Measurements from ENCODE around the gene ELOF1. TPM values are rescaled to one million over a fixed set of nuclear protein-coding genes. Genes with fewer than 3 reads are reported as not detected.

Gene ELOF1
- total and polyA plus RNA-seq, 2 donors (not counting 3 experiments of a cell fraction or from before 2014, with no cell fraction given): 49.9 to 80.2 TPM

GRCh38 chr19:11598746-11599145 lies 39.7 kb upstream of the ELOF1 start:
- peaks cover 53% of the 10 kb centered on the region for H3K79me2 ChIP-seq (ENCODE audit: control insufficient read depth, insufficient read depth, low read length)
- no peak for DNase-seq (ENCODE audit: low read depth, low spot score)
- peak overlapping the region; percentile 76 for H3K4me2 ChIP-seq (ENCODE audit: insufficient read depth, low read length)
- no peak overlapping the region for H3K9ac ChIP-seq (replicated peaks; ENCODE audit: extremely low read depth, insufficient read depth, low read length)
- H4K20me1 ChIP-seq (replicated peaks; ENCODE audit: control insufficient read depth, extremely low read depth, insufficient read depth, low read length): no peaks in the 10 kb centered on the region
- no peaks in the 10 kb centered on the region for H3K36me3 ChIP-seq (ENCODE audit: control insufficient read depth in 2 of 2, extremely low read depth in 1 of 2, insufficient read depth in 2 of 2, low read length in 2 of 2)
- no peaks in the 10 kb centered on the region for H3K9me3 ChIP-seq (replicated peaks; ENCODE audit: control insufficient read depth, insufficient read depth, low read length)
- H3K27me3 ChIP-seq (ENCODE audit: control insufficient read depth in 2 of 2, insufficient read depth in 2 of 2, low read length in 2 of 2): no peaks in the 10 kb centered on the region
- no peak overlapping the region for H3K27ac ChIP-seq (ENCODE audit: insufficient read depth, low read depth, low read length)
- TF ChIP-seq GATA2 (IDR thresholded peaks at IDR 0.05; ENCODE audit: insufficient read depth, insufficient read length, low read depth, low read length) (no peak), MYC (IDR thresholded peaks at IDR 0.05; ENCODE audit: low read depth, low read length) (no peak), JUN (IDR thresholded peaks at IDR 0.05; ENCODE audit: borderline replicate concordance, insufficient read depth, insufficient read length, low read depth) (no peak), EZH2 (IDR thresholded peaks at IDR 0.05; ENCODE audit: borderline replicate concordance, low read depth, low read length, severe bottlenecking) (no peak), FOS (IDR thresholded peaks at IDR 0.05; ENCODE audit: borderline replicate concordance, insufficient read depth, low read length) (no peak), MAX (IDR thresholded peaks at IDR 0.05; ENCODE audit: insufficient read depth, insufficient read length) (no peak), POLR2AphosphoS5 (IDR thresholded peaks at IDR 0.05; ENCODE audit: insufficient read depth, low read depth, low read length) (no peak), POLR2A (IDR thresholded peaks at IDR 0.05; ENCODE audit: low read depth, low read length) (no peak), CTCF (IDR thresholded peaks at IDR 0.05; ENCODE audit: extremely low read depth in 1 of 2, insufficient read depth in 1 of 2, low read depth in 1 of 2, low read length in 2 of 2) (no peak)
- ChIA-PET CTCF (no interaction called here), POLR2A (no interaction called here)
- H3K4me1 ChIP-seq (ENCODE audit: control insufficient read depth, extremely low read depth, insufficient read depth, low read length): peaks cover 8% of the 10 kb centered on the region
- no peaks in the 10 kb centered on the region for H3K9me1 ChIP-seq (replicated peaks; ENCODE audit: control insufficient read depth, extremely low read depth, insufficient read depth, low read length)
- no peak for FAIRE-seq
- intact Hi-C loops (cut with micrococcal nuclease) (loop anchor here (5.0 to 10.0 kb wide), 2 partner anchors 139 to 386 kb away; partner anchors contain the start of gene ZNF823), dilution Hi-C loops (cut with MboI; ENCODE audit: extremely low pct_ligation_motif_present, low sequenced_read_pairs) (no loop called here)
- no TSS peak for BruUV-seq (replicated peaks)
- H2AFZ ChIP-seq (ENCODE audit: low read depth, low read length): no peak overlapping the region
- H3K4me3 ChIP-seq (replicated peaks in 1 of 3; ENCODE audit: insufficient read depth in 1 of 3, low read depth in 1 of 3, low read length in 3 of 3): peak overlapping the region in 1 of 3 experiments; percentile 94
